CD4-positive, alpha-beta T cell (primary cell): ENCODE results near the gene STRN3. TPM values are rescaled to one million over a fixed set of nuclear protein-coding genes. Genes with fewer than 3 reads are reported as not detected.

Experiments
- ATAC-seq: fragments of 200-7000 bp; cut with Tn5 transposase; one replicate; pipeline ENCODE4 v1.10.0; 2022; ENCODE audit warnings: mild to moderate bottlenecking; ENCODE audit not compliant: poor library complexity
- CTCF ChIA-PET: fragments of 350-600 bp; sonication (Branson Sonifier 250); formaldehyde crosslinking; loops from one replicate; lab custom pipeline; 2021; ENCODE audit warnings: antibody characterized with exemption, inconsistent platforms; lab: Charles Lee
- POLR2A ChIA-PET: fragments of 350-600 bp; sonication (Branson Sonifier 250); formaldehyde crosslinking; loops from one replicate; lab custom pipeline; 2021; ENCODE audit warnings: antibody characterized with exemption, inconsistent platforms; lab: Charles Lee
- DNase-seq, 14 experiments: peaks; one replicate each; pipeline ENCODE4 v3.0.0-alpha.2; 2013 to 2020; ENCODE audit warnings: mixed read lengths in 2 of 14
- H3K27ac ChIP-seq, 2 donors: one replicate each; pipeline versions ENCODE4 v1.5.1 to v1.7.0; 2013; ENCODE audit warnings: low read length in 2 of 2, low read depth in 1 of 2, mild to moderate bottlenecking in 1 of 2
- H3K27me3 ChIP-seq, 2 experiments: 1 replicate in 1 of 2; 2 replicates in 1 of 2; pipeline versions ENCODE4 v1.6.1 to v1.7.0; 2013; ENCODE audit warnings: low read length in 2 of 2, control low read depth in 1 of 2, mild to moderate bottlenecking in 1 of 2, moderate library complexity in 1 of 2; ENCODE audit not compliant: insufficient read depth in 2 of 2, control insufficient read depth in 1 of 2
- H3K36me3 ChIP-seq: one replicate; pipeline ENCODE4 v1.6.1; 2013; ENCODE audit warnings: low read length, control low read depth; ENCODE audit not compliant: insufficient read depth
- H3K4me1 ChIP-seq: one replicate; pipeline ENCODE4 v1.6.1; 2013; ENCODE audit warnings: low read length, control low read depth; ENCODE audit not compliant: insufficient read depth
- H3K4me3 ChIP-seq: one replicate; pipeline ENCODE4 v1.5.1; 2013; ENCODE audit warnings: mild to moderate bottlenecking, low read length, moderate library complexity
- H3K9me3 ChIP-seq, 2 experiments: 1 replicate in 1 of 2; 2 replicates in 1 of 2; pipeline versions ENCODE4 v1.6.1 to v1.7.0; 2013; ENCODE audit warnings: low read length in 2 of 2, mild to moderate bottlenecking in 2 of 2, control low read depth in 1 of 2, moderate library complexity in 1 of 2; ENCODE audit not compliant: control insufficient read depth in 1 of 2, insufficient read depth in 1 of 2
- H3K27ac Mint-ChIP-seq: one replicate; pipeline ENCODE4 v1.8.0; 2020; ENCODE audit warnings: mixed read lengths
- H3K27me3 Mint-ChIP-seq: one replicate; pipeline ENCODE4 v1.8.0; 2021; ENCODE audit warnings: mixed read lengths
- H3K36me3 Mint-ChIP-seq: one replicate; pipeline ENCODE4 v1.8.0; 2021; ENCODE audit warnings: low read depth, mixed read lengths
- H3K4me1 Mint-ChIP-seq: one replicate; pipeline ENCODE4 v1.8.0; 2021; ENCODE audit warnings: low read depth, mixed read lengths
- H3K4me3 Mint-ChIP-seq: one replicate; pipeline ENCODE4 v1.8.0; 2020; ENCODE audit warnings: mild to moderate bottlenecking, mixed read lengths
- H3K9me3 Mint-ChIP-seq: one replicate; pipeline ENCODE4 v1.8.0; 2020; ENCODE audit warnings: mixed read lengths
- intact Hi-C, 2 experiments: fragments of 100-400 bp; cut with DNase I in 1 of 2; cut with micrococcal nuclease in 1 of 2; formaldehyde crosslinking; loops; one replicate each; pipeline versions ENCODE4 v1.15.1 to v1.9.0; 2023 to 2025; cut with DNase I, micrococcal nuclease
- total RNA-seq, 174 experiments: library from RNA in 2 of 174; stranded (reverse) in 2 of 174; gene quantifications; one replicate each; pipeline ENCODE4 v1.2.3 and lab custom pipeline; 2021 to 2026
- TF ChIP-seq, protein P1 (sequence below): fragments of 200-600 bp; IDR thresholded peaks from one replicate; pipeline ENCODE4 v1.8.0; 2022; ENCODE audit warnings: antibody characterized with exemption, mild to moderate bottlenecking

STRN3 gene
- total RNA-seq, 2 experiments from 2014 or later = 15.1 to 16.9 TPM

GRCh38 chr14:30896435-30896834 lies 129.7 kb downstream of the STRN3 start:
- Histone ChIP-seq H3K36me3 (peaks cover 12% of the 10 kb centered on the region), H3K9me3 (no peaks in the 10 kb centered on the region), H3K27me3 (no peaks in the 10 kb centered on the region), H3K4me3 (no peak overlapping the region), H3K27ac (no peak overlapping the region), H3K4me1 (no peaks in the 10 kb centered on the region)
- no peak for ATAC-seq
- Mint-ChIP-seq H3K36me3 (peaks cover 70% of the 10 kb centered on the region), H3K27me3 (no peaks in the 10 kb centered on the region), H3K9me3 (no peaks in the 10 kb centered on the region), H3K4me3 (no peak overlapping the region), H3K27ac (peak overlapping the region; percentile 24), H3K4me1 (peaks cover 9% of the 10 kb centered on the region)
- TF ChIP-seq, protein P1, sequence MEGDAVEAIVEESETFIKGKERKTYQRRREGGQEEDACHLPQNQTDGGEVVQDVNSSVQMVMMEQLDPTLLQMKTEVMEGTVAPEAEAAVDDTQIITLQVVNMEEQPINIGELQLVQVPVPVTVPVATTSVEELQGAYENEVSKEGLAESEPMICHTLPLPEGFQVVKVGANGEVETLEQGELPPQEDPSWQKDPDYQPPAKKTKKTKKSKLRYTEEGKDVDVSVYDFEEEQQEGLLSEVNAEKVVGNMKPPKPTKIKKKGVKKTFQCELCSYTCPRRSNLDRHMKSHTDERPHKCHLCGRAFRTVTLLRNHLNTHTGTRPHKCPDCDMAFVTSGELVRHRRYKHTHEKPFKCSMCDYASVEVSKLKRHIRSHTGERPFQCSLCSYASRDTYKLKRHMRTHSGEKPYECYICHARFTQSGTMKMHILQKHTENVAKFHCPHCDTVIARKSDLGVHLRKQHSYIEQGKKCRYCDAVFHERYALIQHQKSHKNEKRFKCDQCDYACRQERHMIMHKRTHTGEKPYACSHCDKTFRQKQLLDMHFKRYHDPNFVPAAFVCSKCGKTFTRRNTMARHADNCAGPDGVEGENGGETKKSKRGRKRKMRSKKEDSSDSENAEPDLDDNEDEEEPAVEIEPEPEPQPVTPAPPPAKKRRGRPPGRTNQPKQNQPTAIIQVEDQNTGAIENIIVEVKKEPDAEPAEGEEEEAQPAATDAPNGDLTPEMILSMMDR = no peak
- CTCF ChIA-PET = no interaction called here
- DNase-seq = no peak
- intact Hi-C loops = no loop called here
- POLR2A ChIA-PET = no interaction called here

- H3K9me3 Mint-ChIP-seq = no peaks in the 10 kb centered on the region
- peaks cover 61% of the 10 kb centered on the region for H3K36me3 Mint-ChIP-seq
- peaks cover 9% of the 10 kb centered on the region for H3K4me1 Mint-ChIP-seq
- H3K36me3 ChIP-seq = peaks cover 12% of the 10 kb centered on the region
- H3K27ac Mint-ChIP-seq = peak overlapping the region; percentile 53
- H3K27me3 ChIP-seq = no peaks in the 10 kb centered on the region
- no peaks in the 10 kb centered on the region for H3K27me3 Mint-ChIP-seq
- TF ChIP-seq, protein P1 = no peak
- H3K9me3 ChIP-seq = no peaks in the 10 kb centered on the region
- ChIA-PET POLR2A (no interaction called here), CTCF (interaction anchor here (1.0 to 1.2 kb wide), 2 partner anchors 9 to 19 kb away, joined by 3 to 4 read pairs; no protein-coding TSS in a partner anchor)
- H3K27ac ChIP-seq = no peak overlapping the region
- DNase-seq (no peak), ATAC-seq (no peak)
- H3K4me1 ChIP-seq = no peaks in the 10 kb centered on the region
- H3K4me3 ChIP-seq = no peak overlapping the region
- intact Hi-C loops = no loop called here
- H3K4me3 Mint-ChIP-seq = no peak overlapping the region
These were observed 131.2 kb downstream of the STRN3 start for GRCh38 chr14:30894923-30895515.

GRCh38 chr14:30893819-30894218 lies 132.4 kb downstream of the STRN3 start:
- ChIA-PET POLR2A (no interaction called here), CTCF (no interaction called here)
- intact Hi-C loops = no loop called here
- Mint-ChIP-seq H3K27me3 (no peaks in the 10 kb centered on the region), H3K9me3 (no peaks in the 10 kb centered on the region), H3K4me1 (peaks cover under 1% of the 10 kb centered on the region), H3K36me3 (peaks cover 52% of the 10 kb centered on the region), H3K27ac (no peak overlapping the region), H3K4me3 (no peak overlapping the region)
- DNase-seq (no peak), ATAC-seq (no peak)
- H3K27me3 ChIP-seq = no peaks in the 10 kb centered on the region
- TF ChIP-seq, protein P1 = no peak
- peaks cover 10% of the 10 kb centered on the region for H3K36me3 ChIP-seq
- H3K27ac ChIP-seq = no peak overlapping the region
- no peak overlapping the region for H3K4me3 ChIP-seq
- no peaks in the 10 kb centered on the region for H3K9me3 ChIP-seq
- H3K4me1 ChIP-seq = no peaks in the 10 kb centered on the region
